IMR-90 (cell line): Measurements from ENCODE around the gene DNAI2.

ENCODE experiments used
- NFE2L2 ChIP-seq: fragments of 150-350 bp; IDR thresholded peaks from 2 replicates; pipeline ENCODE4 v1.6.1; 2016; ENCODE audit warnings: low read depth, mild to moderate bottlenecking, low read length
- TF ChIP-seq, protein P1 (sequence below): conservative IDR thresholded peaks from 2 replicates; pipeline ENCODE4 v1.5.1; 2012; ENCODE audit warnings: mild to moderate bottlenecking, low read depth, low read length, improper control_type of control experiment

DNA sequence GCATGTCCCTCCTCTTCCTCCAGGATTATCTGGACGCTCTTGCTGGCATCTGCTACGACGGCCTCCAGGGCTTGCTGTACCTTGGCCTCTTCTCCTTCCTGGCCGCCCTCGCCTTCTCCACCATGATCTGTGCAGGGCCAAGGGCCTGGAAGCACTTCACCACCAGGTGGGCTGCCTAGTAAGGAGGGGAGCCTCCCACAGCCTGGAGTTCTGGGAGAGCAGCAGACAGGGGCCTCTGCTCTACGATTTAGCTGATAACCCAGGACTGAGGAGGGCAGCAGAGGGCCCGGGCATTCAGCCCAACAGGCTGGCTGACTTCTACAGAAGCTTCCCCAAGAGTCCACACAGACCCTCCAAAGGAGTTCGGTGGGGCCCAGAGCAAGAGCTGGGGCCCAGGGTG lies 21.8 kb upstream of the DNAI2 start:
- TF ChIP-seq, protein P1, sequence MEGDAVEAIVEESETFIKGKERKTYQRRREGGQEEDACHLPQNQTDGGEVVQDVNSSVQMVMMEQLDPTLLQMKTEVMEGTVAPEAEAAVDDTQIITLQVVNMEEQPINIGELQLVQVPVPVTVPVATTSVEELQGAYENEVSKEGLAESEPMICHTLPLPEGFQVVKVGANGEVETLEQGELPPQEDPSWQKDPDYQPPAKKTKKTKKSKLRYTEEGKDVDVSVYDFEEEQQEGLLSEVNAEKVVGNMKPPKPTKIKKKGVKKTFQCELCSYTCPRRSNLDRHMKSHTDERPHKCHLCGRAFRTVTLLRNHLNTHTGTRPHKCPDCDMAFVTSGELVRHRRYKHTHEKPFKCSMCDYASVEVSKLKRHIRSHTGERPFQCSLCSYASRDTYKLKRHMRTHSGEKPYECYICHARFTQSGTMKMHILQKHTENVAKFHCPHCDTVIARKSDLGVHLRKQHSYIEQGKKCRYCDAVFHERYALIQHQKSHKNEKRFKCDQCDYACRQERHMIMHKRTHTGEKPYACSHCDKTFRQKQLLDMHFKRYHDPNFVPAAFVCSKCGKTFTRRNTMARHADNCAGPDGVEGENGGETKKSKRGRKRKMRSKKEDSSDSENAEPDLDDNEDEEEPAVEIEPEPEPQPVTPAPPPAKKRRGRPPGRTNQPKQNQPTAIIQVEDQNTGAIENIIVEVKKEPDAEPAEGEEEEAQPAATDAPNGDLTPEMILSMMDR, result no peak
- no peak for TF ChIP-seq NFE2L2
